GM04503 (cell line): Measurements from ENCODE around the gene FOXRED2.
A peak's percentile ranks its signal among the peaks of the same experiment; 100 is the strongest.

Experiments
- DNase-seq: peaks from one replicate; pipeline ENCODE4 v3.0.0-alpha.2; 2012; ENCODE audit warnings: low read depth

The FOXRED2 gene

GRCh38 chr22:36514766-36515165, 7.9 kb upstream of the FOXRED2 start:
- DNase-seq = no peak

GRCh38 chr22:36512991-36513390, 6.2 kb upstream of the FOXRED2 start:
- no peak for DNase-seq

GRCh38 chr22:36512333-36512732, 5.5 kb upstream of the FOXRED2 start:
- DNase-seq = no peak

GRCh38 chr22:36510966-36511881, 4.4 kb upstream of the FOXRED2 start:
- no peak for DNase-seq

GRCh38 chr22:36510384-36510783, 3.5 kb upstream of the FOXRED2 start:
- no peak for DNase-seq

GRCh38 chr22:36507518-36508010, 724 bp upstream of the FOXRED2 start:
- no peak for DNase-seq

- DNase-seq = no peak
Measured at GRCh38 chr22:36505998-36506635, 723 bp downstream of the FOXRED2 start.

GRCh38 chr22:36497910-36498665, 8.8 kb downstream of the FOXRED2 start:
- DNase-seq = no peak

GRCh38 chr22:36493690-36494110, 13.1 kb downstream of the FOXRED2 start:
- no peak for DNase-seq

- no peak for DNase-seq
Measured at GRCh38 chr22:36492109-36492508, 14.7 kb downstream of the FOXRED2 start.

GRCh38 chr22:36491155-36491554, 15.7 kb downstream of the FOXRED2 start:
- DNase-seq = no peak

GRCh38 chr22:36486619-36487384, 20.0 kb downstream of the FOXRED2 start:
- DNase-seq = no peak

GRCh38 chr22:36481393-36482168, 25.3 kb downstream of the FOXRED2 start, which contains the start of gene TXN2:
TXN2 (minus strand) TSS chr22:36481640; CDS start chr22:36480837, 803 bp downstream.
- DNase-seq = peak; percentile 68

- no peak for DNase-seq
Measured at GRCh38 chr22:36480941-36481392, 25.9 kb downstream of the FOXRED2 start.

- no peak for DNase-seq
Measured at GRCh38 chr22:36478966-36479365, 27.9 kb downstream of the FOXRED2 start.

GRCh38 chr22:36475341-36475740, 31.5 kb downstream of the FOXRED2 start:
- DNase-seq = no peak

- DNase-seq = no peak
Measured at GRCh38 chr22:36472689-36473088, 34.2 kb downstream of the FOXRED2 start.

GRCh38 chr22:36471341-36471821, 35.5 kb downstream of the FOXRED2 start:
- DNase-seq = no peak

- no peak for DNase-seq
Measured at GRCh38 chr22:36470994-36471331, 35.9 kb downstream of the FOXRED2 start.

GRCh38 chr22:36470162-36470993, 36.5 kb downstream of the FOXRED2 start:
- DNase-seq = no peak
